NB4 (cell line): ENCODE data around the gene USP10.
A peak's percentile ranks its signal among the peaks of the same experiment; 100 is the strongest.
"Not testable (repeated sequence)": the region's sequence is repeated elsewhere in the genome, so short reads cannot be mapped to it uniquely, and the experiment has no call there.

ENCODE experiments used
- DNase-seq: peaks from one replicate; pipeline ENCODE4 v3.0.0; 2010; ENCODE audit warnings: low read depth
- H3K4me3 ChIP-seq: one replicate; pipeline ENCODE4 v1.5.1; 2011; ENCODE audit warnings: mild to moderate bottlenecking, low read depth, low read length, moderate library complexity
- MYC ChIP-seq: IDR thresholded peaks from 2 replicates; pipeline ENCODE4 v1.6.1; 2011; ENCODE audit warnings: low read depth, low read length
- POLR2A ChIP-seq: IDR thresholded peaks from 2 replicates; pipeline ENCODE4 v1.6.1; 2011; ENCODE audit warnings: mild to moderate bottlenecking; ENCODE audit not compliant: insufficient read length; ENCODE audit errors: extremely low read depth
- TF ChIP-seq, protein P1 (sequence below): IDR thresholded peaks from one replicate; pipeline ENCODE4 v1.5.1; 2012; ENCODE audit warnings: low read depth, low read length
- TF ChIP-seq, protein P2 (sequence below): IDR thresholded peaks from 2 replicates; pipeline ENCODE4 v1.6.1; 2011; ENCODE audit warnings: low read depth, low read length

USP10 gene

GRCh38 chr16:84729716-84730320 lies 30.0 kb downstream of the USP10 start:
- H3K4me3 ChIP-seq, result peak overlapping the region; percentile 30
- DNase-seq, result no peak
- TF ChIP-seq, protein P1, sequence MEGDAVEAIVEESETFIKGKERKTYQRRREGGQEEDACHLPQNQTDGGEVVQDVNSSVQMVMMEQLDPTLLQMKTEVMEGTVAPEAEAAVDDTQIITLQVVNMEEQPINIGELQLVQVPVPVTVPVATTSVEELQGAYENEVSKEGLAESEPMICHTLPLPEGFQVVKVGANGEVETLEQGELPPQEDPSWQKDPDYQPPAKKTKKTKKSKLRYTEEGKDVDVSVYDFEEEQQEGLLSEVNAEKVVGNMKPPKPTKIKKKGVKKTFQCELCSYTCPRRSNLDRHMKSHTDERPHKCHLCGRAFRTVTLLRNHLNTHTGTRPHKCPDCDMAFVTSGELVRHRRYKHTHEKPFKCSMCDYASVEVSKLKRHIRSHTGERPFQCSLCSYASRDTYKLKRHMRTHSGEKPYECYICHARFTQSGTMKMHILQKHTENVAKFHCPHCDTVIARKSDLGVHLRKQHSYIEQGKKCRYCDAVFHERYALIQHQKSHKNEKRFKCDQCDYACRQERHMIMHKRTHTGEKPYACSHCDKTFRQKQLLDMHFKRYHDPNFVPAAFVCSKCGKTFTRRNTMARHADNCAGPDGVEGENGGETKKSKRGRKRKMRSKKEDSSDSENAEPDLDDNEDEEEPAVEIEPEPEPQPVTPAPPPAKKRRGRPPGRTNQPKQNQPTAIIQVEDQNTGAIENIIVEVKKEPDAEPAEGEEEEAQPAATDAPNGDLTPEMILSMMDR, result no peak
- TF ChIP-seq MYC, result no peak
- TF ChIP-seq, protein P2, sequence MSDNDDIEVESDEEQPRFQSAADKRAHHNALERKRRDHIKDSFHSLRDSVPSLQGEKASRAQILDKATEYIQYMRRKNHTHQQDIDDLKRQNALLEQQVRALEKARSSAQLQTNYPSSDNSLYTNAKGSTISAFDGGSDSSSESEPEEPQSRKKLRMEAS, result no peak
- TF ChIP-seq POLR2A, result no peak

DNA sequence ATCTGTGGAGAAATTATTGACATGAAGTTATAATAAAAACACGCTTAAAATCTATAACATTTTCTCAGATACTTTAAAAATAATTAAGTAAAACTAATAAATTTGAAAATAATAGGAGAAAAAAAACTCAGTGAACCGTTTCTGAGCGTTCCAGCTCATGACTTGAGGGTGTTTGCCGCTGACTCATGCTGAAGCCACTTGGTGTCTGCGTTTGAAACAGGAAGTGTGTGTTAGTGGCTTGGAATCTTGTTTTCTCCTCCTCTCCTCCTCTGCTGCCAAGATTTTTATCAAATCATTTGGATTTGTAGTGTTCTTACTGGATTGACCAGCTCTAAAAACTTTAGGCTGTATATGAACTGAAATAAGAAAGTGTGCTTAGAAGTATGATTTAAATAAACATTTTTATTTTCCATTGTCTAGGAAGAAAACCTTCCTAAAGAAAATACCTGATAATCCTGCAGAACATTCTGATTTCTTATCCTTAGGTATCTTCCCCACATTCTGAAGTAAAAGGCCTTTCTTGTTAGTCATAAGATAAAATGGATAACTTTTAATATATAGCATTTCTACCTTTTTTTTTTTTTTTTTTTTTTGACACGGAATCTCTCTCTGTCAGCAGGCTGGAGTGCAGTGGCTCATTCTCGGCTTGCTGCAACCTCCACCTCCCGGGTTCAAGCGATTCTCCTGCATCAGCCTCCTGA lies 30.8 kb downstream of the USP10 start:
- H3K4me3 ChIP-seq, result peak overlapping the region; percentile 30
- DNase-seq, result peak; percentile 83
- TF ChIP-seq POLR2A (no peak), MYC (peak; percentile 32; the same call in 1 of the 2 replicates)
- TF ChIP-seq, protein P1, result no peak

DNA sequence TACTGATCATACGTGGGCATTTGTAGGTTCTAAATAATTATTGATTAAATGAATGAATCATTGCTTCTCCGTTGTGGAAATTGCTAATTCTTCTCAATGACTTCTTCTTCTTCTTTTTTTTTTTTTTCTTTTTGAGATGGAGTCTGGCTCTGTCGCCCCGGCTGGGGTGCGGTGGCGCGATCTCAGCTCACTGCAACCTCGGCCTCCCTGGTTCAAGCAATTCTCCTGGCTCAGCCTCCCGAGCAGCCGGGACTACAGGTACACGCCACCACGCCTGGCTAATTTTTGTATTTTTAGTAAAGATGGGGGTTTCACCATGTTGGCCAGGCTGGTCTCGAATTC lies 32.5 kb downstream of the USP10 start:
- not testable (repeated sequence) for H3K4me3 ChIP-seq

GRCh38 chr16:84732674-84733352 lies 33.0 kb downstream of the USP10 start:
- TF ChIP-seq, protein P1, result no peak
- TF ChIP-seq, protein P2, result no peak
- TF ChIP-seq MYC, result no peak
- no peak for TF ChIP-seq POLR2A
- DNase-seq, result peak; percentile 49
- H3K4me3 ChIP-seq, result no peak overlapping the region

More for the DNA sequence above, 32.5 kb downstream of the USP10 start:
- not testable (repeated sequence) for DNase-seq

GRCh38 chr16:84735849-84736586 lies 36.2 kb downstream of the USP10 start:
- TF ChIP-seq, protein P1, result no peak
- TF ChIP-seq MYC (no peak), POLR2A (no peak)
- TF ChIP-seq, protein P2, result no peak
- no peak overlapping the region for H3K4me3 ChIP-seq
- no peak for DNase-seq
